IMR-90 (cell line): Measurements from ENCODE around the gene HYAL3. TPM values are rescaled to one million over a fixed set of nuclear protein-coding genes. Genes with fewer than 3 reads are reported as not detected.

Experiments
- ATAC-seq: fragments of 200-7000 bp; cut with Tn5 transposase; 2 replicates; pipeline ENCODE4 v1.9.1; 2020; ENCODE audit warnings: low read depth, mild to moderate bottlenecking, moderate library complexity
- BruUV-seq: library from RNA; stranded (reverse); fragments of 400-500 nt; replicated peaks from 2 replicates; lab custom pipeline; 2021; lab: Mats Ljungman, UMichigan
- CTCF ChIA-PET: fragments of 300-600 bp; formaldehyde crosslinking; extraction: SDS; loops from one replicate; lab custom pipeline; 2021; ENCODE audit warnings: antibody characterized with exemption; lab: Yijun Ruan, JAX
- POLR2A ChIA-PET: fragments of 300-600 bp; sonication (Branson Sonifier 250); formaldehyde crosslinking; loops from one replicate; lab custom pipeline; 2022; ENCODE audit warnings: antibody characterized with exemption; ENCODE audit not compliant: unreplicated experiment; lab: Charles Lee
- DNase-seq: peaks from one replicate; pipeline ENCODE4 v3.0.0; 2013
- H2AFZ ChIP-seq: replicated peaks from 2 replicates; pipeline ENCODE3; 2013; ENCODE audit warnings: low read length, mild to moderate bottlenecking; ENCODE audit not compliant: poor library complexity
- H2AK5ac ChIP-seq: 2 replicates; pipeline ENCODE4 v1.6.1; 2013; ENCODE audit warnings: low read depth, low read length, inconsistent platforms
- H2AK9ac ChIP-seq: replicated peaks from 2 replicates; pipeline ENCODE3; 2013; ENCODE audit warnings: mild to moderate bottlenecking, low read depth, low read length, moderate library complexity; ENCODE audit not compliant: poor library complexity
- H2BK120ac ChIP-seq: 2 replicates; pipeline ENCODE4 v1.6.1; 2013; ENCODE audit warnings: low read depth, low read length, inconsistent platforms
- H2BK15ac ChIP-seq: 3 replicates; pipeline ENCODE4 v1.6.1; 2013; ENCODE audit warnings: low read depth, low read length, inconsistent platforms
- H2BK20ac ChIP-seq: 2 replicates; pipeline ENCODE4 v1.6.1; 2013; ENCODE audit warnings: low read depth, mild to moderate bottlenecking, inconsistent platforms, low read length, moderate library complexity
- H2BK5ac ChIP-seq: 2 replicates; pipeline ENCODE4 v1.6.1; 2013; ENCODE audit warnings: mild to moderate bottlenecking, low read depth, low read length, inconsistent platforms; ENCODE audit not compliant: poor library complexity, severe bottlenecking
- H3K14ac ChIP-seq: replicated peaks from 2 replicates; pipeline ENCODE4 v1.6.1; 2013; ENCODE audit warnings: low read depth, low read length, inconsistent platforms
- H3K18ac ChIP-seq: 2 replicates; pipeline ENCODE4 v1.6.1; 2013; ENCODE audit warnings: low read depth, low read length, control low read depth
- H3K23ac ChIP-seq: 2 replicates; pipeline ENCODE4 v1.6.1; 2013; ENCODE audit warnings: low read depth, low read length, inconsistent platforms
- H3K27ac ChIP-seq: 2 replicates; pipeline ENCODE4 v1.5.1; 2013; ENCODE audit warnings: mild to moderate bottlenecking, control low read depth, low read length; ENCODE audit not compliant: insufficient read depth
- H3K27me3 ChIP-seq: 2 replicates; pipeline ENCODE4 v1.6.1; 2013; ENCODE audit warnings: low read length; ENCODE audit not compliant: control insufficient read depth, insufficient read depth
- H3K36me3 ChIP-seq: 2 replicates; pipeline ENCODE4 v1.6.1; 2013; ENCODE audit warnings: low read length, mixed read lengths; ENCODE audit not compliant: control insufficient read depth, insufficient read depth
- H3K4ac ChIP-seq: 2 replicates; pipeline ENCODE4 v1.6.1; 2013; ENCODE audit warnings: low read depth, low read length, inconsistent platforms
- H3K4me1 ChIP-seq: 2 replicates; pipeline ENCODE4 v1.6.1; 2013; ENCODE audit warnings: low read length, mixed read lengths; ENCODE audit not compliant: control insufficient read depth, insufficient read depth
- H3K4me2 ChIP-seq: 2 replicates; pipeline ENCODE4 v1.6.1; 2013; ENCODE audit warnings: low read depth, mild to moderate bottlenecking, control low read depth, low read length, moderate library complexity
- H3K4me3 ChIP-seq: 2 replicates; pipeline ENCODE4 v1.5.1; 2013; ENCODE audit warnings: low read depth, mild to moderate bottlenecking, control low read depth, low read length, moderate library complexity; ENCODE audit not compliant: insufficient read depth
- H3K56ac ChIP-seq: 2 replicates; pipeline ENCODE4 v1.6.1; 2013; ENCODE audit warnings: low read length, inconsistent platforms; ENCODE audit not compliant: insufficient read depth; ENCODE audit errors: extremely low read depth
- H3K79me1 ChIP-seq, 2 experiments: 2 replicates each; pipeline ENCODE4 v1.6.1; 2013; ENCODE audit warnings: low read length in 2 of 2, inconsistent platforms in 1 of 2, low read depth in 1 of 2
- H3K9ac ChIP-seq: 2 replicates; pipeline ENCODE4 v1.6.1; 2013; ENCODE audit warnings: low read depth, low read length, control low read depth
- H3K9me1 ChIP-seq: 2 replicates; pipeline ENCODE4 v1.6.1; 2013; ENCODE audit warnings: low read length, inconsistent platforms; ENCODE audit not compliant: insufficient read depth
- H3K9me3 ChIP-seq: 2 replicates; pipeline ENCODE4 v1.6.1; 2013; ENCODE audit warnings: low read length; ENCODE audit not compliant: control insufficient read depth, insufficient read depth
- H4K20me1 ChIP-seq: 2 replicates; pipeline ENCODE4 v1.6.1; 2013; ENCODE audit warnings: low read length, inconsistent platforms; ENCODE audit not compliant: insufficient read depth
- H4K5ac ChIP-seq: 2 replicates; pipeline ENCODE4 v1.6.1; 2013; ENCODE audit warnings: mild to moderate bottlenecking, low read depth, low read length, control low read depth
- H4K8ac ChIP-seq, 2 experiments: 2 replicates each; pipeline ENCODE4 v1.6.1; 2013; ENCODE audit warnings: low read depth in 2 of 2, low read length in 2 of 2, control low read depth in 1 of 2, inconsistent platforms in 1 of 2
- H4K91ac ChIP-seq: 2 replicates; pipeline ENCODE4 v1.6.1; 2013; ENCODE audit warnings: low read depth, low read length, inconsistent platforms; ENCODE audit not compliant: insufficient read depth
- BHLHE40 ChIP-seq: fragments of 150-350 bp; IDR thresholded peaks from 2 replicates; pipeline ENCODE4 v1.6.1; 2016; ENCODE audit warnings: mild to moderate bottlenecking, low read depth, low read length
- CEBPB ChIP-seq: IDR thresholded peaks from 2 replicates; pipeline ENCODE4 v1.6.1; 2012; ENCODE audit warnings: low read depth, low read length, improper control_type of control experiment
- CHD1 ChIP-seq: IDR thresholded peaks from 2 replicates; pipeline ENCODE4 v1.6.1; 2012; ENCODE audit warnings: low read depth, low read length, improper control_type of control experiment
- FOS ChIP-seq: fragments of 150-350 bp; IDR thresholded peaks from 2 replicates; pipeline ENCODE4 v1.6.1; 2016; ENCODE audit warnings: low read depth, low read length
- MAFK ChIP-seq: IDR thresholded peaks from 2 replicates; pipeline ENCODE4 v1.6.1; 2012; ENCODE audit warnings: low read depth, low read length, improper control_type of control experiment
- MAZ ChIP-seq: IDR thresholded peaks from 2 replicates; pipeline ENCODE4 v1.6.1; 2012; ENCODE audit warnings: low read depth, mild to moderate bottlenecking, low read length, improper control_type of control experiment, moderate library complexity, borderline replicate concordance
- MXI1 ChIP-seq: IDR thresholded peaks from 2 replicates; pipeline ENCODE4 v1.6.1; 2012; ENCODE audit warnings: low read depth, mild to moderate bottlenecking, low read length, moderate library complexity, borderline replicate concordance
- NFE2L2 ChIP-seq: fragments of 150-350 bp; IDR thresholded peaks from 2 replicates; pipeline ENCODE4 v1.6.1; 2016; ENCODE audit warnings: low read depth, mild to moderate bottlenecking, low read length
- POLR2A ChIP-seq: IDR thresholded peaks from 2 replicates; pipeline ENCODE4 v1.6.1; 2012; ENCODE audit warnings: mild to moderate bottlenecking, low read depth, low read length
- RAD21 ChIP-seq: IDR thresholded peaks from 2 replicates; pipeline ENCODE4 v1.6.1; 2012; ENCODE audit warnings: low read length, improper control_type of control experiment
- RCOR1 ChIP-seq: IDR thresholded peaks from 2 replicates; pipeline ENCODE4 v1.6.1; 2012; ENCODE audit warnings: mild to moderate bottlenecking, low read length, improper control_type of control experiment; ENCODE audit not compliant: insufficient replicate concordance
- RFX5 ChIP-seq: IDR thresholded peaks from 2 replicates; pipeline ENCODE4 v1.8.0; 2012; ENCODE audit warnings: low read depth, mild to moderate bottlenecking, low read length, moderate library complexity
- WGBS, 2 experiments: methylation state at CpG; one replicate each; pipeline versions ENCODE4 v1.1.5 to v1.1.7; 2013; ENCODE audit warnings: missing lambda C conversion rate in 2 of 2; ENCODE audit not compliant: insufficient read length in 1 of 2; ENCODE audit errors: extremely low coverage in 2 of 2; 5-methylcytosine and 5-hydroxymethylcytosine counted together
- dilution Hi-C: fragments of 300-500 bp; cut with HindIII; formaldehyde crosslinking; loops from one replicate; pipeline ENCODE4 v1.14.3; 2018; ENCODE audit warnings: low sequenced_read_pairs; ENCODE audit not compliant: unreplicated experiment
- in situ Hi-C: fragments of 300-500 bp; cut with MboI; formaldehyde crosslinking; loops from 3 replicates; pipeline ENCODE4 v1.14.3; 2019; ENCODE audit warnings: low sequenced_read_pairs, inconsistent platforms, mixed read lengths
- intact Hi-C: fragments of 100-400 bp; cut with micrococcal nuclease; formaldehyde crosslinking; loops from 2 replicates; pipeline ENCODE4 v1.10.0; 2022
- polyA plus RNA-seq, 3 experiments: library from polyadenylated mRNA; depleted of rRNA; stranded (reverse); fragments of >200 nt; gene quantifications; 2 replicates each; pipeline ENCODE4 v1.2.3, GENCODE V29; 2012; ENCODE audit warnings: low replicate concordance in 1 of 3
- total RNA-seq: library from RNA; depleted of rRNA; stranded (reverse); fragments of >200 nt; gene quantifications from 2 replicates; pipeline ENCODE4 v1.2.3, GENCODE V29; 2012
- TF ChIP-seq, protein P1 (sequence below): fragments of 150-350 bp; IDR thresholded peaks from 2 replicates; pipeline ENCODE4 v1.6.1; 2017; ENCODE audit warnings: mild to moderate bottlenecking, antibody characterized with exemption, low read length, low read depth
- TF ChIP-seq, protein P2 (sequence below): conservative IDR thresholded peaks from 2 replicates; pipeline ENCODE4 v1.5.1; 2012; ENCODE audit warnings: mild to moderate bottlenecking, low read depth, low read length, improper control_type of control experiment
- TF ChIP-seq, protein P3 (sequence below): fragments of 150-350 bp; IDR thresholded peaks from 2 replicates; pipeline ENCODE4 v1.6.1; 2016; ENCODE audit warnings: low read depth, mild to moderate bottlenecking, low read length, moderate library complexity, borderline replicate concordance

HYAL3 gene
- total and polyA plus RNA-seq, 2 of the 4 experiments (the other 2 are of a cell fraction): 2.7 to 5.7 TPM

DNA sequence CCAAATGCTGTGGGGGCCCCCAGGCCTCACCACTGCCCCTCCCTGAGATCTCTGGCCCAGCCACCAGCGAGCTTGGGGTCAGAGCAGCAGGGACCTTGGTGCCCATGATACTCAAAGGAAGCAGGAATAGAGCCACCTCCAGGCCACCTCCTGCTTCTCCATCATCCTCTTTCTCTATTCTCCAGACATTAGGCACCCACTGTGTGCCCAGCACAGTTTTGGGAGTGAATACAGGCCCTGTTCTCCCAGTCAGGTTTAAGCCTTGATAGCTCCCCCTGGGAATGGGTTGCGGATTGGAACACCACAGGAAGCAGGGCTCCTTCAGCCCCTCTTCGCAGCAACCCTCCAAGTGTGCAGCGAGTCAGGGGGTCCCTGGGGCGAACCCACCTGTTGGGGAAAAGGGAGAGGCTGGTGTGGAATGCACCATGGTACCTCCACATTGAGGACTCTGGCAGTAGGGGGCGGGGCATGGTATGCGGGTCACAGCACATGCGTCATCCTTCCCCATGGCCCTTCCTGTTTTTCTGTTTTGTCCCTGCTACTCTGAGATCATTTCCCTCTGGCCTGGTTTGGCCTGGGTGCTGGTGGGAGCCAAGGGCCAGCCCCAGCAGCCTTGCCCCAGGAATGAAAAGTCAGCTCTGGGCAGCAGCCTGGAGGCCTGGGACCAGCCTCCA, 44.5 kb downstream of the HYAL3 start:
- dilution Hi-C loops (no loop called here), in situ Hi-C loops (no loop called here), intact Hi-C loops (no loop called here)
- H3K4ac ChIP-seq: 0 out of 2 replicates have a peak overlapping the region, but pooled peaks have one; percentile 42
- H2BK5ac ChIP-seq: peak overlapping the region; percentile 21
- H4K91ac ChIP-seq: no peak overlapping the region
- no peak overlapping the region for H3K14ac ChIP-seq
- ATAC-seq (no peak), DNase-seq (no peak)
- H3K27ac ChIP-seq: no peak overlapping the region
- no peak overlapping the region for H2AK9ac ChIP-seq
- peaks cover 21% of the 10 kb centered on the region for H3K4me1 ChIP-seq
- no peak overlapping the region for H3K9ac ChIP-seq
- H3K23ac ChIP-seq: no peak overlapping the region
- ChIA-PET CTCF (interaction anchor here (0.6 kb wide), 1 partner anchor 10 kb away, joined by 3 read pairs; no protein-coding TSS in a partner anchor), POLR2A (no interaction called here)
- no peaks in the 10 kb centered on the region for H3K9me3 ChIP-seq
- H4K5ac ChIP-seq: no peak overlapping the region
- no TSS peak for BruUV-seq
- H3K79me1 ChIP-seq: peaks cover 18 to 81% of the 10 kb centered on the region in 2 experiments
- no peak overlapping the region for H2BK120ac ChIP-seq
- H3K18ac ChIP-seq: no peak overlapping the region
- H4K20me1 ChIP-seq: peaks cover 64% of the 10 kb centered on the region
- H2AK5ac ChIP-seq: peak overlapping the region; percentile 40; the same call in 1 of the 2 replicates
- peaks cover 19% of the 10 kb centered on the region for H3K9me1 ChIP-seq
- no peak overlapping the region for H3K4me3 ChIP-seq
- no peak for TF ChIP-seq CEBPB
- no peak for TF ChIP-seq MAFK
- no peak for TF ChIP-seq MXI1
- no peak for TF ChIP-seq NFE2L2
- no peak for TF ChIP-seq POLR2A
- TF ChIP-seq CHD1: no peak
- TF ChIP-seq, protein P1, sequence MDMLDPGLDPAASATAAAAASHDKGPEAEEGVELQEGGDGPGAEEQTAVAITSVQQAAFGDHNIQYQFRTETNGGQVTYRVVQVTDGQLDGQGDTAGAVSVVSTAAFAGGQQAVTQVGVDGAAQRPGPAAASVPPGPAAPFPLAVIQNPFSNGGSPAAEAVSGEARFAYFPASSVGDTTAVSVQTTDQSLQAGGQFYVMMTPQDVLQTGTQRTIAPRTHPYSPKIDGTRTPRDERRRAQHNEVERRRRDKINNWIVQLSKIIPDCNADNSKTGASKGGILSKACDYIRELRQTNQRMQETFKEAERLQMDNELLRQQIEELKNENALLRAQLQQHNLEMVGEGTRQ: no peak
- no peak for TF ChIP-seq RAD21
- no peak for TF ChIP-seq RCOR1
- no peak for TF ChIP-seq FOS
- TF ChIP-seq, protein P2, sequence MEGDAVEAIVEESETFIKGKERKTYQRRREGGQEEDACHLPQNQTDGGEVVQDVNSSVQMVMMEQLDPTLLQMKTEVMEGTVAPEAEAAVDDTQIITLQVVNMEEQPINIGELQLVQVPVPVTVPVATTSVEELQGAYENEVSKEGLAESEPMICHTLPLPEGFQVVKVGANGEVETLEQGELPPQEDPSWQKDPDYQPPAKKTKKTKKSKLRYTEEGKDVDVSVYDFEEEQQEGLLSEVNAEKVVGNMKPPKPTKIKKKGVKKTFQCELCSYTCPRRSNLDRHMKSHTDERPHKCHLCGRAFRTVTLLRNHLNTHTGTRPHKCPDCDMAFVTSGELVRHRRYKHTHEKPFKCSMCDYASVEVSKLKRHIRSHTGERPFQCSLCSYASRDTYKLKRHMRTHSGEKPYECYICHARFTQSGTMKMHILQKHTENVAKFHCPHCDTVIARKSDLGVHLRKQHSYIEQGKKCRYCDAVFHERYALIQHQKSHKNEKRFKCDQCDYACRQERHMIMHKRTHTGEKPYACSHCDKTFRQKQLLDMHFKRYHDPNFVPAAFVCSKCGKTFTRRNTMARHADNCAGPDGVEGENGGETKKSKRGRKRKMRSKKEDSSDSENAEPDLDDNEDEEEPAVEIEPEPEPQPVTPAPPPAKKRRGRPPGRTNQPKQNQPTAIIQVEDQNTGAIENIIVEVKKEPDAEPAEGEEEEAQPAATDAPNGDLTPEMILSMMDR: no peak
- no peak for TF ChIP-seq MAZ
- TF ChIP-seq, protein P3, sequence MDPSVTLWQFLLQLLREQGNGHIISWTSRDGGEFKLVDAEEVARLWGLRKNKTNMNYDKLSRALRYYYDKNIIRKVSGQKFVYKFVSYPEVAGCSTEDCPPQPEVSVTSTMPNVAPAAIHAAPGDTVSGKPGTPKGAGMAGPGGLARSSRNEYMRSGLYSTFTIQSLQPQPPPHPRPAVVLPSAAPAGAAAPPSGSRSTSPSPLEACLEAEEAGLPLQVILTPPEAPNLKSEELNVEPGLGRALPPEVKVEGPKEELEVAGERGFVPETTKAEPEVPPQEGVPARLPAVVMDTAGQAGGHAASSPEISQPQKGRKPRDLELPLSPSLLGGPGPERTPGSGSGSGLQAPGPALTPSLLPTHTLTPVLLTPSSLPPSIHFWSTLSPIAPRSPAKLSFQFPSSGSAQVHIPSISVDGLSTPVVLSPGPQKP: no peak
- TF ChIP-seq BHLHE40: no peak
- TF ChIP-seq RFX5: no peak
- H4K8ac ChIP-seq: no peak overlapping the region; a peak in 1 of 4 replicates
- H2AFZ ChIP-seq: no peak overlapping the region
- H3K36me3 ChIP-seq: peaks cover 59% of the 10 kb centered on the region
- no peak overlapping the region for H2BK20ac ChIP-seq
- WGBS, 2 experiments: 80% methylated on average over 2 of the region's 8 CpGs; no CpG with 5 or more reads in 1 of the 2 experiments
- H3K56ac ChIP-seq: no peak overlapping the region
- no peaks in the 10 kb centered on the region for H3K27me3 ChIP-seq
- no peak overlapping the region for H3K4me2 ChIP-seq
- H2BK15ac ChIP-seq: no peak overlapping the region
